Activated T-cell treated with anti-CD3 and anti-CD28 coated beads, Interleukin-2, amount 50 U/mL, for 72 hours (primary cell): ENCODE measurements around the gene SBK1. TPM values are rescaled to one million over a fixed set of nuclear protein-coding genes. Genes with fewer than 3 reads are reported as not detected.
A peak's percentile ranks its signal among the peaks of the same experiment; 100 is the strongest.

ENCODE experiments used
- ATAC-seq, 2 donors: fragments of 150-1000 bp; cut with Tn5 transposase; replicated peaks in 1 of 2; 2 replicates each; pipeline ENCODE4 v1.10.0; 2021; ENCODE audit warnings: moderate library complexity in 2 of 2, mild to moderate bottlenecking in 1 of 2
- DNase-seq, 2 donors: peaks; one replicate each; pipeline ENCODE4 v3.0.0; 2021 to 2022; ENCODE audit warnings: mixed read lengths in 1 of 2
- H3K27ac Mint-ChIP-seq: one replicate; pipeline ENCODE4 v1.8.0; 2022; ENCODE audit warnings: mild to moderate bottlenecking, moderate library complexity, mixed read lengths
- H3K27me3 Mint-ChIP-seq: one replicate; pipeline ENCODE4 v1.8.0; 2022; ENCODE audit warnings: low read depth, mixed read lengths
- H3K36me3 Mint-ChIP-seq, 2 donors: one replicate each; pipeline ENCODE4 v1.8.0; 2022; ENCODE audit warnings: mixed read lengths in 2 of 2, mild to moderate bottlenecking in 1 of 2; ENCODE audit not compliant: insufficient read depth in 2 of 2
- H3K4me1 Mint-ChIP-seq: one replicate; pipeline ENCODE4 v1.8.0; 2022; ENCODE audit warnings: low read depth, mixed read lengths
- H3K4me3 Mint-ChIP-seq, 2 donors: one replicate each; pipeline ENCODE4 v1.8.0; 2022; ENCODE audit warnings: mild to moderate bottlenecking in 2 of 2, mixed read lengths in 2 of 2, moderate library complexity in 2 of 2
- H3K9me3 Mint-ChIP-seq, 2 donors: one replicate each; pipeline ENCODE4 v1.8.0; 2022; ENCODE audit warnings: mixed read lengths in 2 of 2
- total RNA-seq, 2 donors: library from RNA; stranded (reverse); gene quantifications; one replicate each; pipeline ENCODE4 v1.2.3, GENCODE V29; 2022

Gene SBK1
- total RNA-seq, 2 donors from 2014 or later, result 6.2 to 7.0 TPM

DNA sequence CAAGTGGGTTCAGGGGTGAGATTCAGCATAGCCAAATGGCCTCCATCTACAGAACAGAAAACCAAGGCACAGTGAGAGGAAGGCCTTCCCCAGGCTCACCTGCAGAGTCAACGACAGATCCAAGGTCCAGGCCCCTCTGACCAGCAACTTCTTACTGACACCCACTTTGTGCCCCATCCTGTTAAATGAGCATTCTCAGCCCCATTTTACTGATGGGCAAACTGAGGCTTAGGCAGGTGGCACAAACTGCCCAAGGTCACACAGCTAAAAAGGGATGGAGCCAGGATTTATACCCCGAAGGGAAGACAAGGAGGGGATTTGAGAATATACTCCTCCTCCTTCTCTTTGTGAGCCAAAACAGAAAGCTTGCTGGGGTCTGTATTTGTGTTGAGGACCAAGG is 9.3 kb downstream of the SBK1 start:
- Mint-ChIP-seq H3K9me3 (no peaks in the 10 kb centered on the region), H3K27me3 (no peaks in the 10 kb centered on the region), H3K4me3 (no peak overlapping the region), H3K36me3 (no peaks in the 10 kb centered on the region), H3K27ac (no peak overlapping the region), H3K4me1 (peaks cover 26% of the 10 kb centered on the region)
- ATAC-seq, result no peak
- DNase-seq, result no peak

DNA sequence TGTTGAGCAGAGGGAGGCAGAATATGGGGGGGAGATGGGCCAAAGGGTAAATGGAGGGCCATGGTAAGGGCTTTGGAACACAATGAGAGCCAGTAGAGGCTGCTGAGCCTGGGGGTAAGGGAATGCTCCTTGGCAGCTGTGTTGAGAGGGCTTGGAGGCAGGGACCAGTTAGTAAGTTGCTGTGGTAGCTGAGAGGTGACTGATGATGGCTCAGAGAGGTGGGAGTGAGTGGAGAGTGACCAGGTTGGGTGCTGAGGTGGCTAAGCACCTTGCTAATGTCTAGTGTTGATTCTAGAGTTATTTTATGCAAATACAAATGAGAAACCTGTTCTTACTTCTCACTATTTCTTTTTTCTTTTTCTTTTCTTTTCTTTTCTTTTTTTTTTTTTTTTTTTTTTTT is 10.8 kb downstream of the SBK1 start:
- H3K9me3 Mint-ChIP-seq, result no peaks in the 10 kb centered on the region
- no peaks in the 10 kb centered on the region for H3K27me3 Mint-ChIP-seq
- DNase-seq (no peak), ATAC-seq (peak in 1 of 2 donors; percentile 26)
- H3K4me1 Mint-ChIP-seq, result peaks cover 11% of the 10 kb centered on the region
- no peak overlapping the region for H3K27ac Mint-ChIP-seq
- H3K36me3 Mint-ChIP-seq, result no peaks in the 10 kb centered on the region
- H3K4me3 Mint-ChIP-seq, result no peak overlapping the region

DNA sequence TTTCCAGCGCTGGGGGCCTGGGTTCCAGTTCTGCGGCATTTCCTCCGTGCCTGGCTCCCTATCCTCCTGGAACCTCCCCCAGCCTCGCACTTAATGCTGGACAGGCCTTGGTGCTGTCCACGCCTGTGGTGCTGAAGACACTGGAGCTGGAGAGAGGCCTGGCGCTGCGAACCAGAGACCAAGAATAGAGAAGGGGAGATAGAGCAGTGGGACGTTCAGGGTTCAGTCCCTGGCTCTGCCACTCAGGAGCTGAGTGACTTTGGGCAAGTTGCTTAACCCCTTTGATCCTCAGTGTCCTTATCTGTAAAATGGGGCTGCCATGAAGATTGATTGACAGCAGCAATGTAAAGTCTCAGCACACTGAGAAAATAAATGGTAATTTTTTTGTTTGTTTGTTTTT is 11.9 kb downstream of the SBK1 start:
- DNase-seq, result no peak
- Mint-ChIP-seq H3K4me3 (no peak overlapping the region), H3K27ac (no peak overlapping the region), H3K27me3 (no peaks in the 10 kb centered on the region), H3K9me3 (no peaks in the 10 kb centered on the region), H3K36me3 (no peaks in the 10 kb centered on the region), H3K4me1 (peaks cover 15% of the 10 kb centered on the region)
- no peak for ATAC-seq

DNA sequence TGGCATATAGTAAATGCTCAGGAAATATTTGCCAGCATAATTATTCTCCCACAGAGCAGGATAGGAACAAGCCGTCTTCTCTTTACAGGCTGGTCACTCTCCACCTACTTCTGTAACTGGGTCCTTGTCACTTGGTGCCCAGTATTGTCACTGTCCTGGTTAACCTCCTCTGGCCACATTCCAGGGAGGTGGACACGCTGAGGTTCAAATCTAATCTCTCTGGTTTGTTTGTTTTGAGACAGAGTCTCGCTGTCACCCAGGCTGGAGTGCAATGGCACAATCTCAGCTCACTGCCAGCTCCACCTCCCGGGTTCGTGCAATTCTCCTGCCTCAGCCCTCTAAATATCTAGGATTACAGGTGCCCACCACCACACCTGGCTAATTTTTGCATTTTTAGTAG is 15.6 kb downstream of the SBK1 start:
- Mint-ChIP-seq H3K27ac (no peak overlapping the region), H3K4me3 (no peak overlapping the region), H3K4me1 (peaks cover 43% of the 10 kb centered on the region), H3K27me3 (no peaks in the 10 kb centered on the region), H3K36me3 (peaks cover 0 to 2% of the 10 kb centered on the region in 2 donors), H3K9me3 (no peaks in the 10 kb centered on the region)
- ATAC-seq (no peak), DNase-seq (no peak)

DNA sequence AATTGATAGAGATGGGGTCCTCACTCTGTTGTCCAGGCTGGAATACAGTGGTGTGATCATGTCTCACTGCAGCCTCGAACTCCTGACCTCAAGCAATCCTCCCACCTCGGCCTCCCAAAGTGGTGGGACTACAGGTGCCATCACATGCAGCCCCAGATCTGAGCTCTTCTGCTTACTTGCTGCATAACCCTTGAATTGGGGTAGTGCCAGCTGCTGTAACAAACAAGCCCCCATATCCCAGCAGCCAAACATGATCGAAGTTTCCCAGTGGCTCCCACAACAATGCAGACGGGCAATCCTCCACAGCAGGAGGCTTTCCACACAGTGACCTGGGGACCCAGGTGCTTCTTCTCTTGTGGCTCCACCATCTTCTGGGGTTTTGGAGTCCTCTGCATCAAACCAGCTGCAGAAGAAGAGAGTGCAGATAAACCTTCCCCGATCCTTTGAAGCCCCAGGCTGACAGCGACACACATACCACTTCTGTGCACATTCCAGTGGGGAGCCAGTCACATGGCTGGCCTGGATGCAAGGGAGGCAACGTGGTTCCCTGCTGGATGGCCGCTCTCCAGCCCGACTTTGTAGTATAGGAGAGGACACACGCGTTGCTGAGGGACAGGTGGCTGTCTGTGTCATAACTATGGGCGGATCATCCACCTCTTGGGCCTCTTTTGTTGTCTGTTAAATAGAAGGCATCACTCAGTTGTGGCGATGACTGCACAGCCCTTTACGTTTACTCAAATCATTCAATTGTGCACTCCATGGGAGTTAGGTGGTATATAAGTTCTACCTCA is 16.7 kb downstream of the SBK1 start:
- peak in 1 of 2 donors; percentile 24 for ATAC-seq
- peaks cover 49% of the 10 kb centered on the region for H3K4me1 Mint-ChIP-seq

DNA sequence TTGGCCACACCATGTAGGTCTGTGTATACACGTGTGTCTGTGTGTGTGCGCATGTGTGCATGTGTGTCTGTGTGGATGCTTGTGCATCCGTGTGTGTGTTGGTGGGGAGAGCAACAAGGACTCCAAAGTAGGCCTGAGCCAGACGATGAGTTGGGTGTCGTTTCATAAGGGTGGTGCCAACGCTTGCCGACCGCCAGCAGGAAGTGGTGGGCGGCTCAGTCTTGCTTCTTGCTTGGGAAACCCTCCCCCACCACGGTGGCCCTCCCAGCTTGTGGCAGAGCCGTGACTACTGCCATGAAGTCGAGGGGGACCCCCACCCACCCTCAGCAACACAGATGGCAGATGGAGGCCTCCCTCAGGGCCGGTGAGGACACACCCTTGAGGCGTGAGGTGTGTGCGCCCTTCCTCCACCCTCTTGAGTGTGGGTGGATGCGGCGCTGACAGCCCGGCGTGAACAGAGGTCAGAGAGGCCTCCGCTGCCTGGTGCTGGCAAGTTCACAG is 17.5 kb downstream of the SBK1 start:
- H3K27me3 Mint-ChIP-seq, result no peaks in the 10 kb centered on the region
- ATAC-seq (peak; percentile 92), DNase-seq (peak; percentile 85 to 91)
- no peaks in the 10 kb centered on the region for H3K9me3 Mint-ChIP-seq
- H3K4me3 Mint-ChIP-seq, result peak overlapping the region; percentile 69 to 73
- H3K4me1 Mint-ChIP-seq, result peaks cover 49% of the 10 kb centered on the region
- peaks cover 0 to 2% of the 10 kb centered on the region in 2 donors for H3K36me3 Mint-ChIP-seq
- peak overlapping the region; percentile 66 for H3K27ac Mint-ChIP-seq

More for the DNA sequence above, 16.7 kb downstream of the SBK1 start:
- Mint-ChIP-seq H3K4me3 (peak overlapping the region; percentile 25 to 46), H3K9me3 (no peaks in the 10 kb centered on the region), H3K27ac (no peak overlapping the region), H3K36me3 (peaks cover 0 to 2% of the 10 kb centered on the region in 2 donors), H3K27me3 (no peaks in the 10 kb centered on the region)
- no peak for DNase-seq

DNA sequence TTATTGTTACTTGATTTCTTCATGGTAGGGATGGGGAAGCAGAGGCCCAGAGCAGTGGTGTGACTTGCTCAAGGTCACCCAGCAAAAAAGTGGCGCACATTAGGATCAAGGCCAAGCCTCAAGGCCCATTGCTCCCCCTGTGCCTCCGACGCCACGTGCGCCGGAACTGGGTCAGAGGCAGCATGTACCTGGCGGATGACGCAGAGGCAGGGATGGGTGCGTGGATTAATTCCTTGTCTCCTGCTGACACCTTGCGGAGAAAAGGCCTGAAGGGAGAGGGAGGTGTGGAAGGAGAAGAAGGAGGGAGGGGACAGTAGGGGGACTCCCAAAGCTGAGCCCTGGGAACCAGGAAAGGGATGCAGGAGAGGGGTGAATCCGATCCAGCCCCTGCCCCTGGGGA is 18.5 kb downstream of the SBK1 start:
- peak overlapping the region; percentile 51 for H3K27ac Mint-ChIP-seq
- H3K9me3 Mint-ChIP-seq, result no peaks in the 10 kb centered on the region
- H3K4me3 Mint-ChIP-seq, result peak overlapping the region; percentile 69 to 73
- ATAC-seq, result no peak
- no peak for DNase-seq
- peaks cover 0 to 2% of the 10 kb centered on the region in 2 donors for H3K36me3 Mint-ChIP-seq
- peaks cover 49% of the 10 kb centered on the region for H3K4me1 Mint-ChIP-seq
- no peaks in the 10 kb centered on the region for H3K27me3 Mint-ChIP-seq

DNA sequence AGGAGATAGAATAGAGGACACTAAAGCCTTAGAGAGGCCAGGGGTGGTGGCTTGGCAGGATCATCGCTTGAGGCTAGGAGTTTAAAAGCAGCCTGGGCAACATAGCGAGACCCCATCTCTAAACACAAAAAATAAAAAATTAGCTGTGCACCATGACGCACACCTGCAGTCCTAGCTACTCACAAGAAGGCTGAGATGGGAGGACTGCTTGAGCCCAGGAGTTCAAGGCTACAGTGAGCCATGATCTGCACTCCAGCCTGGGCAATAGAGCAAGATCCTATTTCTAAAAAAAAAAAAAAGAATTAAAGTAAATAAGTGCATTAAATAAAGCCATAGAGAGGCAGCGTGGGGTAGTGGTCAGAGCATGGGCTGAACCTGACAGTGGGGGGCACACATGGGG is 19.1 kb downstream of the SBK1 start:
- ATAC-seq, result no peak
- no peak overlapping the region for H3K27ac Mint-ChIP-seq

DNA sequence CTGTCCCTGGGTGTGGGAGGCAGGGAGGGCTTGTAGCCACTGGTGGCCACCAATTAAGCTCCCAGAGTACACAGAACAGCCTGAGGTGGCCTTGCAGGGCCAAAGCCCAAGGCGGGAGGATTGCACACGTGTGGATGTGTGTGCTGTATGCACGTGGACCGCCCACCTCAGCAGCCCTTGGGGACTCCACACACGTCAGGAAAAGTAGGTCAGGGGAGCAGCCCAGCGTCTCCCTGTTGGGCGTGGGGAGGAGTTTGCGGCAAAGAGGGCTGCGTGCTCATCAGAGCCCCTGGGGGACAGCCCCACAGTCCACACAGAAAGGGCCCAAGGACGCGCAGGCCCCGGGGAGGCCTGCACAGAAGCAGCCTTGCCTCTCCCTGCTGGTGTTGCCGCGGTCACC is 19.6 kb downstream of the SBK1 start:
- peak; percentile 43 to 45 for DNase-seq
- no peaks in the 10 kb centered on the region for H3K9me3 Mint-ChIP-seq
- H3K27ac Mint-ChIP-seq, result peak overlapping the region; percentile 49
- peaks cover 0 to 2% of the 10 kb centered on the region in 2 donors for H3K36me3 Mint-ChIP-seq
- peak in 1 of 2 donors; percentile 22 for ATAC-seq
- H3K4me1 Mint-ChIP-seq, result peaks cover 52% of the 10 kb centered on the region
- H3K4me3 Mint-ChIP-seq, result peak overlapping the region; percentile 11 to 65
- no peaks in the 10 kb centered on the region for H3K27me3 Mint-ChIP-seq

More for the DNA sequence above, 19.1 kb downstream of the SBK1 start:
- Mint-ChIP-seq H3K9me3 (no peaks in the 10 kb centered on the region), H3K4me3 (peak overlapping the region; percentile 69 to 73), H3K36me3 (peaks cover 0 to 2% of the 10 kb centered on the region in 2 donors), H3K27me3 (no peaks in the 10 kb centered on the region), H3K4me1 (peaks cover 49% of the 10 kb centered on the region)
- no peak for DNase-seq

DNA sequence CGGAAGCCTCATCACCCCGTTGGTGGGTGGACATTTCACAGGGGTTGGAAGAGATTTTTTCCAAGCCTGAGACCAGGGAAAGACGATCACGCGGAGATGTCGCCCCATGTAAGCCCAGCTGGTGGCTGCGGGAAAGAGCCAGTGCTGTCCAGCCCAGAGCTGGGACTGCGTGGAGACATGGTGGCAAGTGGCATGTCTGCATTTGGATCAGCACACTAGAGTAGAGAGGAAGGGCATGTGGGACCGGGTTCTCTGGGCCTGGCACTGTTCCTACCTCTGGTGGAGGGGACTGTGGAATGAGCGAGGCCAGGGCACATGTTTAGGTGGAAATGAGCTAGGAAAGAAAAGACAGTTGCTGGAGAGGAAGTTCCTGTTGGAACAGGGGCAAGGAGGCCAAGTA is 20.0 kb downstream of the SBK1 start:
- H3K4me1 Mint-ChIP-seq, result peaks cover 55% of the 10 kb centered on the region
- H3K4me3 Mint-ChIP-seq, result peak overlapping the region; percentile 11 to 65

DNA sequence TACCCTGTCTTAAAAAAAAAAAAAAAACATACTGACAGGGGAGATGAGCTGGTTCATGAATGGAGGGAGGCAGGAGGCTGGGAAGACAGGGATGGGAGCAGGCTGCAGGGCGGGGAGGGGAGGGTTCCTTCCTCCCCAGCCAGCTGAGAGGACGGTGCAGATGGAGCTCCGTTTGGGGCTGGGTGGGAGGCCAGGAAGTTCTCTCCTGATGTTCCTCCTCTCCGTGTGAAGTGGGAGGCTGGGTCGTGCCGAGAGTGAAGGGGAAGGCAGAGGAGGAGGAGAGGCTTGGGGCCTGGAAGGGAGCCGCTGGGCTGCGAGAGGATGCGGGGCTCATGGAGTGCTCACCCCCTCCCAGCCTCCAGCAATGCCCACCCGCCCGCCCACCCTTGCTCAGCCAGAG is 21.3 kb downstream of the SBK1 start:
- Mint-ChIP-seq H3K27me3 (no peaks in the 10 kb centered on the region), H3K36me3 (peaks cover 0 to 2% of the 10 kb centered on the region in 2 donors), H3K9me3 (no peaks in the 10 kb centered on the region), H3K27ac (no peak overlapping the region), H3K4me3 (no peak overlapping the region), H3K4me1 (peaks cover 66% of the 10 kb centered on the region)
- no peak for ATAC-seq
- DNase-seq, result no peak

More for the DNA sequence above, 20.0 kb downstream of the SBK1 start:
- Mint-ChIP-seq H3K9me3 (no peaks in the 10 kb centered on the region), H3K27ac (peak overlapping the region; percentile 49), H3K36me3 (peaks cover 0 to 2% of the 10 kb centered on the region in 2 donors), H3K27me3 (no peaks in the 10 kb centered on the region)
- ATAC-seq (no peak), DNase-seq (no peak)

DNA sequence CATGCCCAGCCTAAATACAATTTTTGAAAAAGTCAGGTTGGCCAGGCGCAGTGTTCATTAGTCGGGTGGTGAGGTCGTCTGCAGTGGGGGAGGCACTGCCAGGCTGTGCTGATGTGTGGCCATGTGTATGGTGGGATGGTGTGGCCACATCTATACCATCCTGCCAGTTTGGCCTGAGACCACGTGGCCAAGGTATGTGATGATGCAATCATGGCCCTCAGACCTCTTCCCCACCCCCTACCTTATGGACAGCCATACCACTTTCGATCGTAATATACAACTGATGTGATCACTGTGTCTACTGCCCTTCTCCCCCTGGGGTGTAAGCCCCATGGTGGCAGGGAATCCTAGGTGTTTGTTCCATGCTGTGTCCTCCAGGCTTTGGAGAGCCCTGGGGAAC is 23.7 kb downstream of the SBK1 start:
- H3K4me3 Mint-ChIP-seq, result no peak overlapping the region
- DNase-seq (no peak), ATAC-seq (no peak)
- no peak overlapping the region for H3K27ac Mint-ChIP-seq
- H3K27me3 Mint-ChIP-seq, result no peaks in the 10 kb centered on the region
- H3K36me3 Mint-ChIP-seq, result peaks cover 0 to 2% of the 10 kb centered on the region in 2 donors
- H3K9me3 Mint-ChIP-seq, result no peaks in the 10 kb centered on the region
- peaks cover 41% of the 10 kb centered on the region for H3K4me1 Mint-ChIP-seq

DNA sequence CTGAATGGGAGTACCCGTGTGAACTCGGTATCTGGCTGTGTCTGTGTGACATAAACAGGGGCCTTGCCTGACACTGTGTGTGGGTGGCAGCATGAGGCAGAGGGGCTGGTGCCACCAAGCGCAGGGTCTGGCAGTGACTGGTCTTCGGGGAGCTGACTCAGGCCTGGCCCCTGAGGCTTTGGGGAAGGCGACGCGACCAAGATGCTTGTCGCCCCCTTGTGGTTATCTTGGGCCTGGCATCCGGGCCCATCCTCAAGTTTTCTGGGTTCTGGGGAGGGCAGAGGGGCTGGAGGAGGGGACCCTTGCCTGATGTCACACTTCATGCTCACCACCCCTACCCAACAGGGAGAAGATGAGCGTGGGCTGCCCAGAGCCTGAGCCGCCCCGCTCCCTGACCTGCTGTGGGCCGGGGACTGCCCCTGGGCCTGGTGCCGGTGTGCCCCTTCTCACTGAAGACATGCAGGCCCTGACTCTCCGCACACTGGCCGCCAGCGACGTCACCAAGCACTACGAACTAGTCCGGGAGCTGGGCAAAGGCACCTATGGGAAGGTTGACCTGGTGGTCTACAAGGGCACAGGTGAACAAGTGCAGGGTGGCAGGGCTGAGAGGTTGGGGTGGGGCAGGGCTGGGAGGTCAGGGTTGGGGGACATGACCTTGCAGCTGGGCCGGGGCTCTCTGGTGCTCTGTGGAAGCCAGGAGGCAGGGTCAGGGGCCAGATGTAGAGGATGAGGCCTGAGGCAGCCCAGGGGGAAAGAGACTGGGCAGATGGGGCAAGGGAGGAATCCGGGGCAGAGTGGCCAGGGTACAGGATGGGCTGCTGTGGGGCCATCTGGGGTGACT is 24.9 kb downstream of the SBK1 start:
- ATAC-seq (peak; percentile 94), DNase-seq (peak; percentile 84)
- Mint-ChIP-seq H3K27ac (no peak overlapping the region), H3K9me3 (no peaks in the 10 kb centered on the region), H3K4me3 (peak overlapping the region; percentile 30 to 38), H3K36me3 (peaks cover 0 to 2% of the 10 kb centered on the region in 2 donors), H3K4me1 (peaks cover 29% of the 10 kb centered on the region), H3K27me3 (no peaks in the 10 kb centered on the region)
